Ovary (tissue), 3 donors: ENCODE results near the gene IGSF21.

Experiments used
- EP300 ChIP-seq: sonication (generic); formaldehyde crosslinking; IDR thresholded peaks from one replicate; pipeline ENCODE4 v1.6.1; 2017; ENCODE audit warnings: antibody characterized with exemption
- POLR2A ChIP-seq: fragments of 450-650 bp; IDR thresholded peaks from one replicate; pipeline ENCODE4 v1.6.1; 2017; ENCODE audit warnings: antibody characterized with exemption, mild to moderate bottlenecking, moderate library complexity
- TF ChIP-seq, protein P1 (sequence below), 3 donors: fragments of 450-650 bp in 2 of 3; fragments of 200-600 bp in 1 of 3; IDR thresholded peaks; one replicate each; pipeline versions ENCODE4 v1.5.1 to v1.8.0; 2016 to 2022; ENCODE audit warnings: antibody characterized with exemption in 3 of 3, mild to moderate bottlenecking in 1 of 3
- donor health status: DM: no; HTN: no; CAD: no.

DNA sequence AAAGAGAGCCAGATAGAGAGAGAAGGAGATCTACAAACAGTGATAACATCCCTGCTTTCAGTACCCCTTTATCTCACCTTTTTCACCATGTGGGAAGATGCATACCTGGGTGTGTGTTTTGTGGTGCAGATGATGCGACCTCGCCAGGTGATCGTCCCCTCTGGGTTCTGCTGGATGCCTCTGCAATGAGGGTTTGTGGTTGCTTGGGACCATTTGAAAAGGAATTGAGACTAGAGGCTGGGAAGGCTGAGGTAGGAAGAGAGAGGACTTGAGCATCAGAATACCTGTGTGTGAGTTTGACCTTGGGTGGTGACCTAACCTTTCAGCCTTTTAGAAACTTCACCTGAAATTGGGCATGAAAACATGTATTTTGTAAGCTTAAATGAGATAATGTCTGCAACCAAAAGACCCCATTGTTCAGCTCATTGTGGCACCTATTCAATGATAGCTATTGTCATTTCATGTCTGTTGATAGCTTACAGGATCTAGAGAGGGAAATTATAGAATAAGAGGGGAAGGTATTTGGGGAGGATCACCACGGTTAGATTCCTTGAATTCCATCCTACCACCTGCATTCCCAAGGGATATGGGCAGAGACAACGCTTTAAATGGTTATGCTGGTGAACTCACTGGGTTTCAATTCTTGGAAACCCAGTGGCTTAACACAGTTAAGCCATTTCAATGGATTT lies 125.7 kb downstream of the IGSF21 start:
- TF ChIP-seq, protein P1, sequence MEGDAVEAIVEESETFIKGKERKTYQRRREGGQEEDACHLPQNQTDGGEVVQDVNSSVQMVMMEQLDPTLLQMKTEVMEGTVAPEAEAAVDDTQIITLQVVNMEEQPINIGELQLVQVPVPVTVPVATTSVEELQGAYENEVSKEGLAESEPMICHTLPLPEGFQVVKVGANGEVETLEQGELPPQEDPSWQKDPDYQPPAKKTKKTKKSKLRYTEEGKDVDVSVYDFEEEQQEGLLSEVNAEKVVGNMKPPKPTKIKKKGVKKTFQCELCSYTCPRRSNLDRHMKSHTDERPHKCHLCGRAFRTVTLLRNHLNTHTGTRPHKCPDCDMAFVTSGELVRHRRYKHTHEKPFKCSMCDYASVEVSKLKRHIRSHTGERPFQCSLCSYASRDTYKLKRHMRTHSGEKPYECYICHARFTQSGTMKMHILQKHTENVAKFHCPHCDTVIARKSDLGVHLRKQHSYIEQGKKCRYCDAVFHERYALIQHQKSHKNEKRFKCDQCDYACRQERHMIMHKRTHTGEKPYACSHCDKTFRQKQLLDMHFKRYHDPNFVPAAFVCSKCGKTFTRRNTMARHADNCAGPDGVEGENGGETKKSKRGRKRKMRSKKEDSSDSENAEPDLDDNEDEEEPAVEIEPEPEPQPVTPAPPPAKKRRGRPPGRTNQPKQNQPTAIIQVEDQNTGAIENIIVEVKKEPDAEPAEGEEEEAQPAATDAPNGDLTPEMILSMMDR (IDR thresholded peaks at IDR 0.05) = no peak
- TF ChIP-seq POLR2A (no peak), EP300 (no peak)
